ENCODE data around the gene TENM3.

GRCh38 chr4:182268966-182269365 is 25.8 kb downstream of the TENM3 start:
- TF ChIP-seq POLR2AphosphoS5 (IDR thresholded peaks at IDR 0.05; ENCODE audit: borderline replicate concordance, low read depth, low read length), result no peak
- no peak for TF ChIP-seq EZH2 (IDR thresholded peaks at IDR 0.05)
